Astrocyte (in vitro differentiated cells and primary cell): ENCODE data around the gene WDR35. TPM values are rescaled to one million over a fixed set of nuclear protein-coding genes. Genes with fewer than 3 reads are reported as not detected.

Experiments
- DNase-seq: peaks from one replicate; pipeline ENCODE4 v3.0.0-alpha.2; 2010; ENCODE audit warnings: low read depth
- FAIRE-seq: peaks from 2 replicates; lab custom pipeline; 2011; peaks lifted over from hg19 to GRCh38; lab: Jason Lieb, UNC
- H2AFZ ChIP-seq: 2 replicates; pipeline ENCODE4 v1.6.0; 2012; ENCODE audit warnings: low read depth, low read length, inconsistent platforms
- H3K27ac ChIP-seq: 2 replicates; pipeline ENCODE4 v1.5.1; 2011; ENCODE audit warnings: low read depth, low read length, inconsistent platforms
- H3K27me3 ChIP-seq: 2 replicates; pipeline ENCODE4 v1.6.0; 2011; ENCODE audit warnings: low read length, inconsistent platforms; ENCODE audit not compliant: insufficient read depth
- H3K36me3 ChIP-seq: 2 replicates; pipeline ENCODE4 v1.5.1; 2011; ENCODE audit warnings: low read length, inconsistent platforms; ENCODE audit not compliant: insufficient read depth
- H3K4me1 ChIP-seq: 2 replicates; pipeline ENCODE4 v1.5.1; 2011; ENCODE audit warnings: low read length, inconsistent platforms; ENCODE audit not compliant: insufficient read depth
- H3K4me2 ChIP-seq: 2 replicates; pipeline ENCODE4 v1.6.0; 2012; ENCODE audit warnings: low read length, inconsistent platforms
- H3K4me3 ChIP-seq: 2 replicates; pipeline ENCODE4 v1.5.1; 2011; ENCODE audit warnings: low read depth, mild to moderate bottlenecking, low read length, inconsistent platforms; ENCODE audit not compliant: insufficient read depth
- H3K79me2 ChIP-seq: 2 replicates; pipeline ENCODE4 v1.6.0; 2012; ENCODE audit warnings: mild to moderate bottlenecking, low read length, inconsistent platforms; ENCODE audit not compliant: insufficient read depth
- H3K9ac ChIP-seq: 2 replicates; pipeline ENCODE4 v1.6.0; 2012; ENCODE audit warnings: mild to moderate bottlenecking, low read length, inconsistent platforms
- H3K9me3 ChIP-seq: 2 replicates; pipeline ENCODE4 v1.5.1; 2012; ENCODE audit warnings: low read depth, mild to moderate bottlenecking, low read length, inconsistent platforms; ENCODE audit not compliant: insufficient read depth
- H4K20me1 ChIP-seq: 2 replicates; pipeline ENCODE4 v1.6.0; 2012; ENCODE audit warnings: low read length, inconsistent platforms; ENCODE audit not compliant: insufficient read depth
- H3K27ac Mint-ChIP-seq: one replicate; pipeline ENCODE4 v1.8.0; 2021; ENCODE audit warnings: mild to moderate bottlenecking, mixed read lengths; ENCODE audit not compliant: unreplicated experiment
- H3K27me3 Mint-ChIP-seq: one replicate; pipeline ENCODE4 v1.8.0; 2021; ENCODE audit warnings: low read depth, mixed read lengths; ENCODE audit not compliant: unreplicated experiment
- H3K36me3 Mint-ChIP-seq: one replicate; pipeline ENCODE4 v1.8.0; 2021; ENCODE audit warnings: low read depth, mixed read lengths; ENCODE audit not compliant: unreplicated experiment
- H3K4me1 Mint-ChIP-seq: one replicate; pipeline ENCODE4 v1.8.0; 2021; ENCODE audit warnings: low read depth, mixed read lengths; ENCODE audit not compliant: unreplicated experiment
- H3K4me3 Mint-ChIP-seq: one replicate; pipeline ENCODE4 v1.8.0; 2021; ENCODE audit warnings: mild to moderate bottlenecking, moderate library complexity, mixed read lengths; ENCODE audit not compliant: unreplicated experiment
- H3K9me3 Mint-ChIP-seq: one replicate; pipeline ENCODE4 v1.8.0; 2021; ENCODE audit warnings: mild to moderate bottlenecking, mixed read lengths; ENCODE audit not compliant: unreplicated experiment
- CTCF ChIP-seq: IDR thresholded peaks from 2 replicates; pipeline ENCODE4 v1.5.1; 2011; ENCODE audit warnings: low read depth, mild to moderate bottlenecking, inconsistent platforms, low read length, moderate library complexity; ENCODE audit not compliant: insufficient read depth
- EZH2 ChIP-seq: IDR thresholded peaks from 2 replicates; pipeline ENCODE4 v1.6.1; 2012; ENCODE audit warnings: mild to moderate bottlenecking, low read length, inconsistent platforms; ENCODE audit not compliant: insufficient read depth
- total RNA-seq: library from RNA; stranded (reverse); gene quantifications from 2 replicates; pipeline ENCODE4 v1.2.1, GENCODE V29; 2021

Gene WDR35
- total RNA-seq, 1 donor from 2014 or later = 9.6 TPM

- no peak overlapping the region for H3K4me3 Mint-ChIP-seq
- Histone ChIP-seq H3K4me3 (no peak overlapping the region), H2AFZ (no peak overlapping the region), H3K9me3 (no peaks in the 10 kb centered on the region), H4K20me1 (no peaks in the 10 kb centered on the region), H3K27ac (no peak overlapping the region), H3K4me1 (no peaks in the 10 kb centered on the region), H3K9ac (no peak overlapping the region), H3K79me2 (no peaks in the 10 kb centered on the region), H3K4me2 (no peak overlapping the region), H3K27me3 (no peaks in the 10 kb centered on the region), H3K36me3 (no peaks in the 10 kb centered on the region)
- H3K4me1 Mint-ChIP-seq = no peaks in the 10 kb centered on the region
- peaks cover 5% of the 10 kb centered on the region for H3K9me3 Mint-ChIP-seq
- FAIRE-seq (no peak), DNase-seq (no peak)
- H3K27ac Mint-ChIP-seq = no peak overlapping the region
- TF ChIP-seq CTCF (no peak), EZH2 (no peak)
- peaks cover 7% of the 10 kb centered on the region for H3K36me3 Mint-ChIP-seq
- H3K27me3 Mint-ChIP-seq = peaks cover 26% of the 10 kb centered on the region
These were observed 110.8 kb downstream of the WDR35 start for GRCh38 chr2:19879120-19879519.

GRCh38 chr2:19878268-19879046 is 111.4 kb downstream of the WDR35 start:
- H4K20me1 ChIP-seq = no peaks in the 10 kb centered on the region
- no peaks in the 10 kb centered on the region for H3K79me2 ChIP-seq
- DNase-seq = no peak
- no peak overlapping the region for H3K4me2 ChIP-seq
- no peak overlapping the region for H2AFZ ChIP-seq
- no peaks in the 10 kb centered on the region for H3K36me3 ChIP-seq
- H3K27ac Mint-ChIP-seq = no peak overlapping the region
- no peak overlapping the region for H3K9ac ChIP-seq
- no peaks in the 10 kb centered on the region for H3K9me3 ChIP-seq
- peaks cover 6% of the 10 kb centered on the region for H3K9me3 Mint-ChIP-seq
- peaks cover 7% of the 10 kb centered on the region for H3K36me3 Mint-ChIP-seq
- no peak overlapping the region for H3K27ac ChIP-seq
- no peaks in the 10 kb centered on the region for H3K4me1 Mint-ChIP-seq
- FAIRE-seq = no peak
- no peaks in the 10 kb centered on the region for H3K4me1 ChIP-seq
- H3K4me3 Mint-ChIP-seq = no peak overlapping the region
- TF ChIP-seq CTCF (no peak), EZH2 (no peak)
- no peak overlapping the region for H3K4me3 ChIP-seq
- no peaks in the 10 kb centered on the region for H3K27me3 ChIP-seq
- peaks cover 24% of the 10 kb centered on the region for H3K27me3 Mint-ChIP-seq

- Histone ChIP-seq H3K9me3 (no peaks in the 10 kb centered on the region), H3K79me2 (no peaks in the 10 kb centered on the region), H3K27me3 (no peaks in the 10 kb centered on the region), H3K4me3 (no peak overlapping the region), H4K20me1 (no peaks in the 10 kb centered on the region), H3K4me1 (no peaks in the 10 kb centered on the region), H2AFZ (no peak overlapping the region), H3K36me3 (no peaks in the 10 kb centered on the region), H3K9ac (no peak overlapping the region), H3K4me2 (no peak overlapping the region), H3K27ac (no peak overlapping the region)
- Mint-ChIP-seq H3K27me3 (peaks cover 17% of the 10 kb centered on the region), H3K4me1 (no peaks in the 10 kb centered on the region), H3K27ac (no peak overlapping the region), H3K36me3 (peaks cover 5% of the 10 kb centered on the region), H3K4me3 (no peak overlapping the region), H3K9me3 (peaks cover 6% of the 10 kb centered on the region)
- DNase-seq (peak; percentile 16), FAIRE-seq (no peak)
- TF ChIP-seq EZH2 (no peak), CTCF (no peak)
These were observed 113.2 kb downstream of the WDR35 start for GRCh38 chr2:19876751-19877150.
